Measurements from ENCODE around the gene ANKRD49.

- TF ChIP-seq, protein P1, sequence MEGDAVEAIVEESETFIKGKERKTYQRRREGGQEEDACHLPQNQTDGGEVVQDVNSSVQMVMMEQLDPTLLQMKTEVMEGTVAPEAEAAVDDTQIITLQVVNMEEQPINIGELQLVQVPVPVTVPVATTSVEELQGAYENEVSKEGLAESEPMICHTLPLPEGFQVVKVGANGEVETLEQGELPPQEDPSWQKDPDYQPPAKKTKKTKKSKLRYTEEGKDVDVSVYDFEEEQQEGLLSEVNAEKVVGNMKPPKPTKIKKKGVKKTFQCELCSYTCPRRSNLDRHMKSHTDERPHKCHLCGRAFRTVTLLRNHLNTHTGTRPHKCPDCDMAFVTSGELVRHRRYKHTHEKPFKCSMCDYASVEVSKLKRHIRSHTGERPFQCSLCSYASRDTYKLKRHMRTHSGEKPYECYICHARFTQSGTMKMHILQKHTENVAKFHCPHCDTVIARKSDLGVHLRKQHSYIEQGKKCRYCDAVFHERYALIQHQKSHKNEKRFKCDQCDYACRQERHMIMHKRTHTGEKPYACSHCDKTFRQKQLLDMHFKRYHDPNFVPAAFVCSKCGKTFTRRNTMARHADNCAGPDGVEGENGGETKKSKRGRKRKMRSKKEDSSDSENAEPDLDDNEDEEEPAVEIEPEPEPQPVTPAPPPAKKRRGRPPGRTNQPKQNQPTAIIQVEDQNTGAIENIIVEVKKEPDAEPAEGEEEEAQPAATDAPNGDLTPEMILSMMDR (IDR thresholded peaks at IDR 0.05) = no peak
- TF ChIP-seq EZH2 (IDR thresholded peaks at IDR 0.05) = no peak
- no peak for TF ChIP-seq EZH2phosphoT487 (IDR thresholded peaks at IDR 0.05)
Observed at GRCh38 chr11:94526645-94527438, 33.1 kb downstream of the ANKRD49 start.
